Breast epithelium (tissue), 3 donors: ENCODE results near the gene MTR.

ENCODE experiments used
- CTCF ChIP-seq, 3 donors: fragments of 450-650 bp; IDR thresholded peaks; one replicate each; pipeline ENCODE4 v1.5.1; 2016 to 2017; ENCODE audit warnings: antibody characterized with exemption in 3 of 3, mild to moderate bottlenecking in 3 of 3, moderate library complexity in 3 of 3
- POLR2A ChIP-seq: fragments of 450-650 bp; IDR thresholded peaks from one replicate; pipeline ENCODE4 v1.6.1; 2016; ENCODE audit warnings: antibody characterized with exemption, mild to moderate bottlenecking, moderate library complexity
- POLR2AphosphoS5 ChIP-seq, 3 donors: sonication (generic); formaldehyde crosslinking; IDR thresholded peaks; one replicate each; pipeline ENCODE4 v1.6.1; 2017; ENCODE audit warnings: antibody characterized with exemption in 3 of 3

- TF ChIP-seq CTCF (IDR thresholded peaks at IDR 0.05) (no peak), POLR2A (no peak), POLR2AphosphoS5 (IDR thresholded peaks at IDR 0.05) (no peak)
Measured at GRCh38 chr1:236880209-236880608, 85.1 kb downstream of the MTR start.
